Germinal center (tissue), 1 donor: Measurements from ENCODE around the gene DSCAML1.

Experiments
- DNase-seq: peaks from one replicate; pipeline ENCODE4 v3.0.0; 2012; ENCODE audit warnings: mixed read lengths, low spot score

Gene DSCAML1, protein sequence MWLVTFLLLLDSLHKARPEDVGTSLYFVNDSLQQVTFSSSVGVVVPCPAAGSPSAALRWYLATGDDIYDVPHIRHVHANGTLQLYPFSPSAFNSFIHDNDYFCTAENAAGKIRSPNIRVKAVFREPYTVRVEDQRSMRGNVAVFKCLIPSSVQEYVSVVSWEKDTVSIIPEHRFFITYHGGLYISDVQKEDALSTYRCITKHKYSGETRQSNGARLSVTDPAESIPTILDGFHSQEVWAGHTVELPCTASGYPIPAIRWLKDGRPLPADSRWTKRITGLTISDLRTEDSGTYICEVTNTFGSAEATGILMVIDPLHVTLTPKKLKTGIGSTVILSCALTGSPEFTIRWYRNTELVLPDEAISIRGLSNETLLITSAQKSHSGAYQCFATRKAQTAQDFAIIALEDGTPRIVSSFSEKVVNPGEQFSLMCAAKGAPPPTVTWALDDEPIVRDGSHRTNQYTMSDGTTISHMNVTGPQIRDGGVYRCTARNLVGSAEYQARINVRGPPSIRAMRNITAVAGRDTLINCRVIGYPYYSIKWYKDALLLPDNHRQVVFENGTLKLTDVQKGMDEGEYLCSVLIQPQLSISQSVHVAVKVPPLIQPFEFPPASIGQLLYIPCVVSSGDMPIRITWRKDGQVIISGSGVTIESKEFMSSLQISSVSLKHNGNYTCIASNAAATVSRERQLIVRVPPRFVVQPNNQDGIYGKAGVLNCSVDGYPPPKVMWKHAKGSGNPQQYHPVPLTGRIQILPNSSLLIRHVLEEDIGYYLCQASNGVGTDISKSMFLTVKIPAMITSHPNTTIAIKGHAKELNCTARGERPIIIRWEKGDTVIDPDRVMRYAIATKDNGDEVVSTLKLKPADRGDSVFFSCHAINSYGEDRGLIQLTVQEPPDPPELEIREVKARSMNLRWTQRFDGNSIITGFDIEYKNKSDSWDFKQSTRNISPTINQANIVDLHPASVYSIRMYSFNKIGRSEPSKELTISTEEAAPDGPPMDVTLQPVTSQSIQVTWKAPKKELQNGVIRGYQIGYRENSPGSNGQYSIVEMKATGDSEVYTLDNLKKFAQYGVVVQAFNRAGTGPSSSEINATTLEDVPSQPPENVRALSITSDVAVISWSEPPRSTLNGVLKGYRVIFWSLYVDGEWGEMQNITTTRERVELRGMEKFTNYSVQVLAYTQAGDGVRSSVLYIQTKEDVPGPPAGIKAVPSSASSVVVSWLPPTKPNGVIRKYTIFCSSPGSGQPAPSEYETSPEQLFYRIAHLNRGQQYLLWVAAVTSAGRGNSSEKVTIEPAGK (N-terminal part only)

DNA sequence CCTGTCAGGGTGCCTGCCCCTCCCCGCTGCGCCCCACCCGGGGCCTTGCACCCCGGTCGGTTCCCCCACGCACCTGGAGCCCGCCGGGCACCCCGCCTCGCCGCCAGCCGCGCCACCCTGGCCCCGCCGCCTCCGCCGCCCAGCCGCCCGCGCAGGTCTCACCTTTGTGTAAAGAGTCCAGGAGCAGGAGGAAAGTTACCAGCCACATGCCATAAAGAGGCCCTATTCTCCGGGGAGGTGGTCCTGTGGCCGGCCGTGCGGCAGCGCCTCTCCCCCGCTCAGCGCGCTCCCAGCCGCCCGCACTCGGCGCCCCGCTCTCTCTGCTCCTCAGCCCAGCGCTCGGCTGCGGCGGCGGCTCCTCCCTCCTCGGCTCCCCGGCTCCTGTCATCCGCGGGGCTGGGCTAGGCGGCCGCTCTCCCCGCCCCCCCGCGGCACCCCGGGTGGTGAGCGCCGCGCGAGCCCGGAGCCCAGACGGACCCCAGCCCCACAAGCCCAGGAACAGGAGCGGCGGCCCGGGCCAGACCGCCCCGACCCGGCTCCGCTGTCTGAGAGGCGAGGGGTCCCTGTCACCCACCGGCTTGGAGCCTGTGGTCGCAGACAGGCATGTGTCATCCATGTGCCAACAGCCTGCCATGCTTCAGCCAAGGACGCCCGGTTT, at the start of gene DSCAML1:
DSCAML1 (minus strand) TSS at position 345 of the 658 bp plus-strand sequence; CDS start at position 208, 137 bp downstream.
- DNase-seq = no peak

DNA sequence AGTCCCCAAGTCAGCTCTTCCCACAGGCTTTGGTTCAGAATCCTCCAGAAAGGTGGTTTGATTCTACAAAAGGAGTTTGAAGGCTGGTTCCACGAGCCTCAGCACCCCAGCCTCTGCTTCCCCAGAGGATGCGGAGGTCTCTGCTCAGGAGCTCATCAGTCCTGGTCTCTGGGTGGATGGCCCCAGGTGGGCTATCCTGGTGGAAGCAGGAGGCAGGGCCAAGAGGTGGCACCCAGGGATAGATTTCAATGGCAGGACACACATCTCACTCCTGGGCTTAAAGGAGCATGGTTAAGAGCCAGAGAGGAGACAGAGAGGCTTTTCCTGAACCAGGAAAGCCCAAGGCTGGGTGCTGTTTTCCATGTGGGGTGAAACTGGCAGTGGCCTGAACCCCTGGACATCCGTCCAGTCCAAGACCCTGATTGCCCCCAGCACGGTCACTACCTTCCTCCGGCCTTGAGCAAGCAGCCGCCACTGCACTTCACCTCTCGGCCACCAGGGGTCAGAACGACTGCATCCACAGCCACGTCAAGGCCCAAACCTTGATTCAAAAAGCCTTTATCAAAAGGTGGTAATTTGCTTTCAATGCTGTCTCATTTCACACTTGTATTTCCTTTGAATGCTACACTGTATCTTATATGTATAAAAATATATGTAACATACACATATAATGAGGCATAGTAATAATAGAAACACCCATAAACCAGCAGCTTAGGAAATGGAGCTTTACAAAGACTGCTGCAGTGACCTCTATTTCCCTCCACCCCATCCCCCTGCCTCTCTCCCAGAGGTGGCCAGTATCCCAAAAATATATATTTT, 46.9 kb upstream of the DSCAML1 start:
- peak; percentile 60 for DNase-seq

DNA sequence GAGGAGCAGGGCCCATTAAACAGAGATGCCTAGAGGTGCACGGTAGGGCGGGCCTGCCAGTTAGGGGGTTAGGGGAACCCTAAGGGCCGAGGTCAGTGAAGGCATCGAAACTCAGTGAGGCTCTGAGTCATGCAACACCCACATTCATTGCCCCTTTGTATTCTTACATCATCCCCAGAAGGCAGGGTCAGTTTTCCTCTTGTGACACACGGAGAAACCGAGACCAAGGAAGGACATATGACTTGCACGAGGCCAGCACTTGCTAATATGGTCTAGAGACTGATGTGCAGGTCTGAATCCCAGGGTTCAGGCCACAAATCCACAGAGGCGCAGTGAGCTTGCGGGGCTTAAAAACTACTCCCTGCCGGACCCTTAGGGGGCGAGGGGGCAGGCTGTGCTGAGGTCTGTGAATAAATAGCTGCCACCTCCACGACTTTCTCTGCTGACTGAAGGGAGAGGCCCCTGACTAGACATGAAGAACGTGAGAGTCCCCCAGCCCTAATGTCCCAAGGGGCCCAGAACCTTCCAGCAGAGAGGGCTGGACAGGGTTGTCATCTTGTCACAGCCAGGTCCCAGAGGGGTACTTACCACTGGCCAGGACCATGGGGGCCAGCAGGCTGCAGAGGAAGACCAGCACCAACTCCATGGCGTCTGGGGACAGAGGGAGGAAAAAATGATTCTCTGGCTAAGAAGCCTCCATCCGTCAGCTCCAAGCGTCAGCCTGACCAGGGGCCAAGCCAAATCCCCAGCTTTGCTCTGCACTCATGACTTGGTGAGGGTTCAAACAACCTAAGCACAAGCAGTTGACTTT, 45.3 kb upstream of the DSCAML1 start:
- DNase-seq = no peak

DNA sequence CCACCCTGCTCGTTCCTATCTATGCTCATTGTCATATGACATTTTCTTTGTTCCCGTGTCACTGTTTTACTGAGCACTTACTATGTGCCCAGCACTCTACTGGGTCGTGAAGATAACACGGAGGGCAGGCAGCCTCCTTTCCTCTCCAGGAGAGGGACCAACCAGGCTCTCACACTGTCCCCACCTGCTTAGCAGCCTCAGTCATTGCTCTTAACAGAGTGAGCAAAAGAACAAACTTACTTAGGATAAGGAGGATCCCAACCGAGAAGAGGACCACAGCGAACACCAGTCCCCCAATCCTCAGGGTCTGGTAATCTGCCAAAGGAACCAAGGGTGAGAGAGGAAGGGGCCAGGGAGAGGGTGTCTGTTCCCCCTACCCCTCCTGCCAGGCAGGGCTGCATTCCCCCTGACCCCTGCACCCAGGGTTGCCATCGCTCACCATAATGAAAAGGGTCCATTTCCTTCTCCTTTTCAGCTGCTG, 44.6 kb upstream of the DSCAML1 start:
- no peak for DNase-seq

DNA sequence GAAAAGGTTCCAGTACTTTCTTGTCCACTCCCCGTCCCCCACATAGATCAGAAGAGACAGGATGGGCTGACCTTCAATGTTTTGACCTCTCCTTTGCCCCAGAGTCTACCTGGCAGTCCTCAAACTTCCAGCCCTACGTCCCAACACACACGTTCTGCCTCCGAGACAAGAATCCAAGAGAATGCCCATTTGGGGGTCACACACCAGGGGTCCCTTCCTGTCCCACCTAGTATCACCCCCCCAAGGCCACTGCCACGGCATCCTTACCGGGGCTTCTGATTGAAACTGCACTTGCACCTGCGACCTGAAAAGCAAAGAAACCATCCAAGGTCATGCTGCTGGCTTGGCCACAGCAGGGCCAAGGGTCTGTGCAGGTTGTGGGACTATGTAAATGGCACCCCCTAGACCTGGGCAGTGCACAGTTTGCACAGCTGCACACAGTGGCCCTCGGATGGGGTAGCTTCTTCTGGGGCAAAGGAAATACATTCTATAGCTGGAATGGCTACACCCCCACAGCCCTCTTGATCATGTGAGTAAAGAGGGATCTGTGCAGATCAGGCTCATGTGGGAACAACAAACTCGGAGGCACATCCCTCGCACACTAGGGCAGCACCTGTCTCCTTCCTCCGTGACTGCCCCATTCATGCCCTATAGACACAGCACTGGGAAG, 44.0 kb upstream of the DSCAML1 start:
- no peak for DNase-seq

DNA sequence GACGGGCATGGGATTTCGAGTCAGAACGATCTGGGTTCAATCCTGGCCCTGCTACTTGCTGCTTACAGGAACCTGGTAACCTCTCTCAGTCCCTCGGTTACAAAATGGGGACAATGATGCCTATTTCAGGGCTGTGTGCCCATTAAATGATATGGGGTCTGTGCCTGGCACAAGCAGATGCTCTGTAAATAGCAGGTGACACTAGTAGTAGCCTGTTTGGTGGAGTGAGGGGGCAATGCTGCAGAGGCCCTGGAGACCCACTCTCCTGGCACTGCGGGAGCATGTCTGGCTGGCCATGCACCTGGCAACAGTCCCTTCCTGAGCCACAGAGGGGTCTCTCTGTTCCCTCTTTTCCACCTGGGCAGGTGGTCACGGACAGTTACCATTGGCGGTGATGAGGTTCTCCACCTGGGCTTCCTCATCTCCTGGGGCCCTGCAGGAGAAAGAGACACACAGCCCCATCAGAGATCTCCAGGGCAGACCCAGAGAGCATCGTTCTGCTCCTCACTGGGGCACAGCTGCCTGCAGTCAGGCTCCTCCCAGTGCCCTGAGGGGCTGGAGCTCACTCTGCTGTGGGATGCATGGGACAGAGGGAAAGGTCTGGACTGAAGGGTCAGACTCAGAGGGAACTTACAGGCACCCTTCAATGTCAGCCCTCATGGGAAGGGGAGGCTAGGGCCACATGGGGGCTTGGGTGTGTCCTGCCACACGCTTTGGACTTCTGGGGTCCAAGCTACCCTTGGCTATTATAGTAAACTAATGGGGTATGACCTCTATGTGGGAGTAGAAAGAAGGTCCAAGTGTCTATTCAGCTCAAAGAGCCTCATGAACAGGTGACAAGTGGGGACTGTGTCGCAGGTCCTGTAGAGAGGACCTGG, 43.2 kb upstream of the DSCAML1 start:
- no peak for DNase-seq

DNA sequence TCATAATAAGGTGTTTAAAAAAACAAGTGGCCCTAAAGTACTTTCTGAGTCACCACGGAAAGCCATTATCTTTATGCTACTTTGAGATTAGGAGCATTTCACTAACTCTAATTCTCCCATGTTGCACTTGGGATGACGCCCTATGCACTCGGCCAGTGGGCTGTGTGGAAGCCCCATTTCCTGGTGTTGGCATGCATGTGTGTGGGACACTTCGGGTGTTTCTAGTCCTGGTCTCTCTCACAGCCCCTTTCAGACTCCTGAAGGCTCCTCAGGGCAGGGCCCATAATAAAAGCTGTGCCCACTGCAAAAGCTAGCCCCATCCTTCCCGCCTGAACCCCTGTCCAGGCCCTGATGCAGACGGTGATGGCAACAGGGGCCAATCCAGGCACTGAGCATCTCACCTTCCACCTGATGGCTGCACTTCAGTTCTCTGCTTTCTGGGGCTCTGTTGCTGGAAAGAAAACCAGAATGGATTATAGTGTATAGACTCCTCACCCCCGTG, 42.4 kb upstream of the DSCAML1 start:
- no peak for DNase-seq

DNA sequence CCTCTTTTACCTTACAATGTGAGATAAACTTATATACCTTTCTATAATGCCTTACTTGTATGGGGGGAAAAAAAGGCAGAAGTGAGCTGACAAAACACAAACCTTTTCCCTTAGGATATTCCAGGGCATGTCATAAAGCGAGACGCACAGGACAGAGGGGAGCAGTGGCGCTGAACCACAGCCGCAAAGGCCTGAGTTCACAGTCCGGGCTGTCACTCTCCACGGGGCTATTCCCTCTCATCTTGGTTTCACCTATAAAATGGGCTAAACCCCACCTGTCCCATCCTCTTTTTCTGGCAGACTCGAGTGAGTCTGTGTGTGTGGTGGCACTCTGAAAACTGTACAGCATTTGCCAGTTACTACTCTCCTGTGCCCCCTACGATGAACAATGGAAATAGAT, 41.9 kb upstream of the DSCAML1 start:
- no peak for DNase-seq

DNA sequence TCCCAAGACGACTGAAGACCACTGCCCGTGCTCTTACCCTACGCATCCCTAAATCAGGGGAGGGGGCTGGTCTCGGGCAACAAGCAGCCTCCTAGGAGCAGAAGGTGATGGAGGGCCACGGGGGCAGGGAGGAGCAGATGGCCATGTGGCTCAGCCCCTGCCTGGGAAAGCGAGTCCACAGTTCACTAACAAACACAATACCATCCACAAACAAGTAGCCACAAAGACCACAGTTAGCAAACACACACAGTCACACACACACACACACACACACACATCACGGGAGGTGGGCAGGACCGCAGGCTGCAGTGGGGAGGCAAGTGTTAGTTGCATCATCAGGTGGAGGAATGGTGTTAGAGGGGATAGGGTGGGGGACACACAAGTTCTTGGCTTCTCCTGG, 40.8 kb upstream of the DSCAML1 start:
- DNase-seq = no peak

DNA sequence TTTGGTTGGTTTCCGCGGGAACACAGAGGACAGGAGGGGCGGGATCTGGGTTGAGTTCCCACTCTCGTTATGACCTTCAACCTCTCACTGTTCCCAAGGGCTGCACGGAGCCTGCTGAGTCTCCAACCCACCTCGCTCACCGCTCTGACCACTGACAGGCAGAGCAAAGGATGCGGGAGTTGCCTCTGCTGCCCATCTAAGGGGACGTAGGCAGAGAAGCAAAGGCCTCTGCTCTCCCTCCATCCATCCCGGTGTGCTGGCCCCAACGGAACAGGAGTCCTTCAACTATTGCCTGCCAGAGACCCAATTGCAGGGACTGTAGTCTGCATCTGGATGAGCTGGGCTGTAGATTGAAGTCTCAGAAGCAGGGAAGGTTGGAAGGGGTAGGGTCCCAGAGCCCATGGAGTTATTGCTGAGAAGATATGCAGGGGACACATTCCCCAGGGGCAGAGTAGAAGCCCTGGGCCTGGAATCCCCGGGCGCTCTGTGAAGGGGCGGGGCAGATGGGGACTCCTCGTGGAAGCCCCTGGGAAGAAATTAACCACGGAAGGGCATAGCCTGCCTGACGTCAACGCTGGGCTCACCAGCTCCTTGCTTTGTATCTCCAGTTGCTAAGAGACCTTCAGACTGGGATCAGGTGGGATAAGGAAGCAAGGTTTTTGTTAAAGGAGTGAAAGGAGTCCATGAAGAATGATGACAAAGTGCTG, 40.2 kb upstream of the DSCAML1 start:
- DNase-seq = no peak

DNA sequence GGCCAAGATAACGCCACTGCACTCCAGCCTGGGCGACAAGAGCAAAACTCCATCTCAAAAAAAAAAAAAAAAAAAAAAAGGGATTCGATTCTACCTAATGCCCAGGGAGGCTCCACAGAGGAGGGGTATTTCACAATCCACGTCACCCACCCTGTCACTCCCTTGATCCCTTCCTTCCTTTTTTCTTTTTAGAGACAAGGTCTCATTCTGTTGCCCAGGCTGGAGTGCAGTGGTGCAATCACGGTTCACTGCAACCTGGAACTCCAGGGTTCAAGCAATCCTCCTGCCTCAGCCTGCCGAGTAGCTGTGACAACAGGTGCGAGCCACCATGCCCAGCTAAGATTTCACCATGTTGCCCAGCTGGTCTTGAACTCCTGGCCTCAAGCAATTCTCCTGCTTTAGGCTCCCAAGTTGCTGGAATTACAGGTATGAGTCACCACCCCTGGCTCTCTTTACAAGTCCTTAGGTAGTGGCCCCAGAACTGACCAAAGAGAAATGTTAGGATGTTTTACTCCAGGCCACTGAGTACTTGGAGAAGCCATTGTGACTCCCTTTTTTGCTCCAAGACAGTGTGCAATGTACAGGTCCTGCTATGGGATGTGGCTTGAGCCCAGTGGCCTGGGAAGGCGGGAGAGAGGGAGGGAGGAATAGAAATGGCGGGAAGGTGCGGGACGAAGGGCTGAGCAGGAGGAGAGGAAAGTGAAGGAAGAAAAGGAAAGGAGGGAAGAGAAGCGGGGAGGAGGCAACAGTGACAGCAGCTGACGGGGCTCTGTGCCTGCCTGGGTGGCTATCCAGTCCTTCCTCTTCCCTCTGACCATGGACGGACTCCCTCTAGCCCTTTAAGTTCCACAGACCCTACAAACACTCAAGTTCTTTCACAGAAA, 39.3 kb upstream of the DSCAML1 start:
- DNase-seq = no peak

DNA sequence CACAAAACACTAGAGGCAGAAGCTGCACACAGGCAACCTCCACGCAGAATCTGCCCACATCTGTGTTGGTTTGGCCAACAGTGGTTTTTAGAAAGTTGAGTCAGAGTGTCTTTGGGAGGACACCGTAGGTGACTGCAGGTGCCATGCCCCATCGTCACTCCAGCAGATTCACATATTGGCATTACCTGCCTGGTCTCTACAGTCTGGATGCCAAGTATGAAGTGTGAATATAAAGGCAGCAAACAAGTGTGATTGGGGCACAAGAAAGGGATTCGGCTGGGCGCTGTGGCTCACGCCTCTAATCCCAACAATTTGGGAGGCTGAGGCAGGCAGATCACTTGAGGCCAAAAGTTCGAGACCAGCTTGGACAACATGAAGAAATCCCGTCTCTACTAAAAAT, 38.6 kb upstream of the DSCAML1 start:
- DNase-seq = no peak

DNA sequence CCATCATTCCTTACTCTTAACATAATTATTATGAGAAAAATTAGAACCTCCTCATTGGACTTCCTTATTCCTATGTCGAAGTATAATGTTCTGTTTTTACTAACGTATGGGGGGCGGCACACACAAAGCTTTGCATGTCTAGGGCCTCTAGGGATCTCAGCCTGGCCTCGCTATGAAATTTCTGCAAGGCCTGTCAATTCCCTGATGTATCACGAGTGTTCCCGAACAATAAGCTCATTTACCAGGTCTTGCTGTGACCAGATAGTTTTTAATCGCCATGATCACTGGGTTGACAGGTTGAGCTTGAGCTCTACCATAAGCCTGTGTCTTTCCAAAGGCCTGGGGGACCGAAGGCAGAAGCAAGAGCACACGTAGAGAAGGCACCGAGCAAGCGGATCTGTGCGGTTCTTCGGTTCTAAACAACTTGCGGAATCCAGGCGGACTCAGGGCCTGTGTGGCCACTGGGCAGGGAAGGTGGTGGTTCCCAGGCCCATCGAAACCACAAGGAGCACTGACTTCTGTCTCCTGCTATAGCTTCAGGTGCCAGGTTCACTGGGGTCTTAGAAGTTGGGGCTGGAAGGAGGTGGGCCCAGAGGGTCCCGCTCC, 37.9 kb upstream of the DSCAML1 start:
- no peak for DNase-seq

DNA sequence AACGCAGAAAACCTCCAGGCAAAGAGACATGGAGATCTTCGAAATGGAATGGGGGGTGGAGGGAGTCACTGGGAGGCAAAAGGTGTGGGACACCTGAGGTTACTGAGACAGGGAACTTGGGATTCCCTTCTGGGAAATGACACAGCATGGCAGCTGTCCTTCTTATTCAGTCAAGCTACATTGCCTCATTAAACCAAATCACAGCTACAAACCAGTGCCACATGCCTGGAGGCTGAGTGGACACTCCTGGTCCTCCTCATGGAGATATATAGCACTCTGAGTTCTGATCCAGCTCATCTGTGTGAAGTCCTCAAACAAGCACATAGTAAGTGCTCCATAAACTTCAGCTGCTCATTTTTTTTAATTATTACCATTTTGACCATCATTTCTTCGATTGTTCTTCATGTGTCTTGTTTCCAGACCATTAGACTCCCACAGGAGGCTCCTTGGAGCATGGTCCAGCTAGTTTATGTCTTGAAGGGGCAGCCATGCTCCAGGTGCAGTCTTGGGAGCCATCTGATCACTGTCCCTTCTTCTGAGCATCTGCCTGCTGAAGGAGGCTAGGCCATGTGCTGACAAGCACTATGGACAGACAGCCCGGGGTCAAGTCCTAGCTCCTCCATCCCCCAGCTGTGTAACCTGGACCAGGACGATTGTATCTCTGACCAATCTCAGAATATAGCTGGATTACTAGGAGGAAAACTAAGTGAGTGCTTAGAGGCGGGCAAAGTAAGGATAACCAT, 37.2 kb upstream of the DSCAML1 start:
- no peak for DNase-seq

DNA sequence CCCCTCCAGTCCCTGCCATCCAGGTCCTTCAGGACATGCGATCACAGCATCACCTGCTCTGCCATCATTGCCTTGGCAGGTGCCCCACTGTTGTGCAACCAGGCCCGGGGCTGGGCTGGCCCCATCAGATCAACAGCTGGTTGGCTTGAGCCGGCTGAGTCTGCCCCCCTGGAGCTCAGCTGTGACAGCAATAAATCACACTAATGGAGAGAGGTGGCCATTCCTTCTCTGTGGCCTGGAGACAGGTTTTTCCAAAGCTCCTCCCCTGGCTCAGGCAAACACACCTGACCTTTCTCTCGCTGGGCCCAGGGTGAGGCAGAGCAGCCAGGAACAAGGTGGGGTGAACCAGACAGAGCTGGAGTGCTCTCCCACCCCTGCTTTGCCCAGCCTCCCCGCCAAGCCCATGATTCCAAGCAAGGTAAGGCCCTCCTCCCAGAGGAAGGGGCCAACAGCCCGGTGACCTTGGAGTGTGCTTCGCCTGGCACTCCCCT, 36.4 kb upstream of the DSCAML1 start:
- no peak for DNase-seq
